ENCODE data around the gene ZFHX3.
A peak's percentile ranks its signal among the peaks of the same experiment; 100 is the strongest.

ZFHX3 gene

GRCh38 chr16:73068541-73069401 lies 20.8 kb upstream of the ZFHX3 start:
- peak; percentile 30 for DNase-seq

- no peak for DNase-seq
Measured at GRCh38 chr16:73067671-73068540, 20.0 kb upstream of the ZFHX3 start.

GRCh38 chr16:73066927-73067670 lies 19.2 kb upstream of the ZFHX3 start:
- DNase-seq: no peak

GRCh38 chr16:73066331-73066926 lies 18.5 kb upstream of the ZFHX3 start:
- no peak for DNase-seq

- DNase-seq: no peak
Measured at GRCh38 chr16:73065632-73066330, 17.9 kb upstream of the ZFHX3 start.

- no peak for DNase-seq
Measured at GRCh38 chr16:73064994-73065545, 17.1 kb upstream of the ZFHX3 start.

- no peak for DNase-seq
Measured at GRCh38 chr16:73064212-73064993, 16.5 kb upstream of the ZFHX3 start.

GRCh38 chr16:73063854-73064211 lies 15.9 kb upstream of the ZFHX3 start:
- DNase-seq: no peak

- no peak for DNase-seq
Measured at GRCh38 chr16:73062743-73063733, 15.1 kb upstream of the ZFHX3 start.

GRCh38 chr16:73062001-73062616 lies 14.2 kb upstream of the ZFHX3 start:
- no peak for DNase-seq

GRCh38 chr16:73060892-73061490 lies 13.1 kb upstream of the ZFHX3 start:
- no peak for DNase-seq

- DNase-seq: no peak
Measured at GRCh38 chr16:73059779-73060615, 12.1 kb upstream of the ZFHX3 start.

GRCh38 chr16:73058616-73059409 lies 10.9 kb upstream of the ZFHX3 start:
- DNase-seq: peak; percentile 61

GRCh38 chr16:73058221-73058615 lies 10.3 kb upstream of the ZFHX3 start:
- DNase-seq: no peak

- no peak for DNase-seq
Measured at GRCh38 chr16:73057291-73058210, 9.6 kb upstream of the ZFHX3 start.

GRCh38 chr16:73056921-73057290 lies 9.0 kb upstream of the ZFHX3 start:
- DNase-seq: no peak
